Vagina (tissue), 2 donors: Measurements from ENCODE around the gene BAIAP2L1. TPM values are rescaled to one million over a fixed set of nuclear protein-coding genes. Genes with fewer than 3 reads are reported as not detected.
"Not testable (repeated sequence)": the region's sequence is repeated elsewhere in the genome, so short reads cannot be mapped to it uniquely, and the experiment has no call there.

Source experiments
- DNase-seq, 2 donors: peaks; one replicate each; pipeline ENCODE4 v3.0.0-alpha.2; 2017; ENCODE audit errors: extremely low spot score in 2 of 2
- H3K27ac ChIP-seq: fragments of 200-600 bp; sonication (generic); one replicate; pipeline ENCODE4 v1.5.1; 2019
- H3K27me3 ChIP-seq: fragments of 200-600 bp; sonication (generic); one replicate; pipeline ENCODE4 v1.5.1; 2019
- H3K36me3 ChIP-seq, 2 donors: fragments of 200-600 bp; sonication (generic); one replicate each; pipeline ENCODE4 v1.5.1; 2017 to 2019
- H3K4me1 ChIP-seq: fragments of 200-600 bp; sonication (generic); one replicate; pipeline ENCODE4 v1.5.1; 2019
- H3K4me3 ChIP-seq, 2 donors: fragments of 200-600 bp; sonication (generic); 1 replicate in 1 of 2; 2 replicates in 1 of 2; pipeline ENCODE4 v1.5.1; 2016 to 2019
- H3K9me3 ChIP-seq: fragments of 200-600 bp; sonication (generic); one replicate; pipeline ENCODE4 v1.5.1; 2019
- POLR2A ChIP-seq, 2 donors: fragments of 450-650 bp; IDR thresholded peaks; one replicate each; pipeline ENCODE4 v1.6.1; 2017; ENCODE audit warnings: antibody characterized with exemption in 2 of 2, mild to moderate bottlenecking in 2 of 2, moderate library complexity in 2 of 2
- POLR2AphosphoS5 ChIP-seq, 2 donors: sonication (generic); formaldehyde crosslinking; IDR thresholded peaks; one replicate each; pipeline ENCODE4 v1.9.0; 2017; ENCODE audit warnings: antibody characterized with exemption in 2 of 2, mild to moderate bottlenecking in 2 of 2, low read depth in 1 of 2; ENCODE audit not compliant: insufficient read depth in 1 of 2
- intact Hi-C: fragments of 100-400 bp; cut with DNase I; formaldehyde crosslinking; loops from one replicate; pipeline ENCODE4 v1.15.1; 2023
- total RNA-seq: library from RNA; depleted of rRNA; stranded (reverse); fragments of >200 nt; gene quantifications from one replicate; pipeline ENCODE4 v1.2.3, GENCODE V29; 2016
- TF ChIP-seq, protein P1 (sequence below), 3 experiments: fragments of 450-650 bp in 2 of 3; fragments of 200-600 bp in 1 of 3; sonication (generic) in 1 of 3; IDR thresholded peaks; one replicate each; pipeline ENCODE4 v1.5.1; 2017 to 2019; ENCODE audit warnings: antibody characterized with exemption in 3 of 3, mild to moderate bottlenecking in 2 of 3, moderate library complexity in 2 of 3

The BAIAP2L1 gene
- total RNA-seq, 1 donor from 2014 or later: 17.2 TPM

DNA sequence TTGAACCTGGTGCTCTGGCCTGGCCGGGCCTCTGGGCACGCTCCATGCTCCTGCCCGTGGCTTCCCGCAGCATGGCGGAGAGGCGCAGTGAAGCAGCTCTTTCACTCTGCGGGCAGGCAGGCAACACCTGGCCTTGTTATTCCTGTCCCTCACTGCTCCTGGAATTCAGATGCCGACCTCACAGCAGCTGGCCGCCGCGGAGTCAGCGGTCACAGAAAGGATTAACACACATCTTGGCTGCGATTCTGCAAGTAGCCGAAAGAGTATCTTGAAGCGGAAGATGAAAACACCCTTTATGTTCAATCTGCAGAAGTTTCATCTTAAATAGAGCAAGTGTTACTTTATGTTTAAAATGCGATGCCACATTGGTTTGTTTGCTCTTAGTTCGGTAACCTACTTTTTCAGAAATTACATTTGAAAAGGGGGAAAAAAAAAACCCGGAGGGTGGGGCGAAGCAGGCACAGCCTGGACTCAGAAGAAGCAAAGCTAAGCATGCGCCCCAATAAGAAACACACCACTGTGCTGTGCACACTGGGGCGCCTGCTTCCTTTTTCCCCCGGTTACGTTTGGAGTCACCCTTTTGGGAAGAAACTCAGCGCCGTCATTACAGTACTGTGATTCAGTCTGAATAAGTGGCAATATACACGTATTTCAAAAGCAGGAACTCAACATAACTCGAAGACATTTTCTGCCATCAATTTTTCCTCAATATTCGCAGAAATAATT, 77.1 kb downstream of the BAIAP2L1 start:
- Histone ChIP-seq H3K27me3 (no peaks in the 10 kb centered on the region), H3K9me3 (no peaks in the 10 kb centered on the region), H3K27ac (no peak overlapping the region), H3K4me3 (no peak overlapping the region), H3K36me3 (no peaks in the 10 kb centered on the region), H3K4me1 (no peaks in the 10 kb centered on the region)
- TF ChIP-seq, protein P1, sequence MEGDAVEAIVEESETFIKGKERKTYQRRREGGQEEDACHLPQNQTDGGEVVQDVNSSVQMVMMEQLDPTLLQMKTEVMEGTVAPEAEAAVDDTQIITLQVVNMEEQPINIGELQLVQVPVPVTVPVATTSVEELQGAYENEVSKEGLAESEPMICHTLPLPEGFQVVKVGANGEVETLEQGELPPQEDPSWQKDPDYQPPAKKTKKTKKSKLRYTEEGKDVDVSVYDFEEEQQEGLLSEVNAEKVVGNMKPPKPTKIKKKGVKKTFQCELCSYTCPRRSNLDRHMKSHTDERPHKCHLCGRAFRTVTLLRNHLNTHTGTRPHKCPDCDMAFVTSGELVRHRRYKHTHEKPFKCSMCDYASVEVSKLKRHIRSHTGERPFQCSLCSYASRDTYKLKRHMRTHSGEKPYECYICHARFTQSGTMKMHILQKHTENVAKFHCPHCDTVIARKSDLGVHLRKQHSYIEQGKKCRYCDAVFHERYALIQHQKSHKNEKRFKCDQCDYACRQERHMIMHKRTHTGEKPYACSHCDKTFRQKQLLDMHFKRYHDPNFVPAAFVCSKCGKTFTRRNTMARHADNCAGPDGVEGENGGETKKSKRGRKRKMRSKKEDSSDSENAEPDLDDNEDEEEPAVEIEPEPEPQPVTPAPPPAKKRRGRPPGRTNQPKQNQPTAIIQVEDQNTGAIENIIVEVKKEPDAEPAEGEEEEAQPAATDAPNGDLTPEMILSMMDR (IDR thresholded peaks at IDR 0.05): no peak
- no peak for TF ChIP-seq POLR2A (IDR thresholded peaks at IDR 0.05)
- TF ChIP-seq POLR2AphosphoS5 (IDR thresholded peaks at IDR 0.05; ENCODE audit: insufficient read depth in 1 of 2, low read depth in 1 of 2): no peak
- intact Hi-C loops: no loop called here
- no peak for DNase-seq

DNA sequence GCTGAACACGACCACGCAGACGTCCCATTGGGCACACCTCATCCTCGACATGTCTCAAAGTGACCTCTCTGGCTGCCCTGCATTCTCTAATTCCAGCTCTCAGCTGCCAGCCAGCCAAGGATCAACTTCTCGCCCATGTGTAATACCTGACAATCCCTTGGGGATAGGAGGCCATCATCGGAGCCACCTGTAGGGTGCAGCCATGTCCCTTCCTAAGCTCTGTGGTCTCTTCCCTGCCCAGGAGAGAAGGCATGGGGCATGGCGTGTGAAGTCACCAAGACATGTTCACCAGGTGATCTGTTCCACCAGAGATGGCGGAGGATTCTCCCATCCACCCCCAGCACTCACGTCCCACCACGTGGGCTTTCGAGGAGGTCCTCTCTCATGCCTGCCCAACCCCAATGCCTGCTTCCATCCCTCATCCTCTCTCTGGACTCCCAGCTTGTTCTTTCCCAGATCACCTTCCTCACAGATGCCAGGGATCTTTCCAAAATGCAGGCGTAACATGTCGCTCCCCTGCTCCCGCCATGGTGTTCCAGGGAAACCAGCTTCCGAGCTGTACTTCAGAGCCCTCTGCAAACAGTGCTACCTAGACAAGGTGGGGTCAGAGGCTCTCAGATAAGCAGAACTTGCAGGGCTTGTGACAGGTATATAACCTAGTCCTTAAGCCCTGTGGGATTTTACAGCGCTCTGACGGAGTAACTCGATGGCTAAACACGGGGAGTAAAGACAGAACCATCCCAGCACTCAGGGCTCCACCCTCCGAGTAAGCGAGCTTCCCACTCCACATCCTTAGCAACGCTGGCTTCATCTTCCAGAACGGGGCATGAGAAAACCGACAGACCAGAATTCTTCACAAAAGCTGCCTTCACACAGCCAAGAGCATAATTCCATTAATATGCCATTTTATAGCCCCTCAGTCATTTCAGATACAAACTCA, 78.3 kb downstream of the BAIAP2L1 start:
- no peak for DNase-seq
- H3K4me1 ChIP-seq: no peaks in the 10 kb centered on the region
- intact Hi-C loops: no loop called here
- no peak overlapping the region for H3K4me3 ChIP-seq
- no peaks in the 10 kb centered on the region for H3K27me3 ChIP-seq
- H3K36me3 ChIP-seq: no peaks in the 10 kb centered on the region
- no peak overlapping the region for H3K27ac ChIP-seq
- H3K9me3 ChIP-seq: no peaks in the 10 kb centered on the region
- TF ChIP-seq POLR2A (IDR thresholded peaks at IDR 0.05): no peak
- TF ChIP-seq POLR2AphosphoS5 (IDR thresholded peaks at IDR 0.05; ENCODE audit: insufficient read depth in 1 of 2, low read depth in 1 of 2): no peak

DNA sequence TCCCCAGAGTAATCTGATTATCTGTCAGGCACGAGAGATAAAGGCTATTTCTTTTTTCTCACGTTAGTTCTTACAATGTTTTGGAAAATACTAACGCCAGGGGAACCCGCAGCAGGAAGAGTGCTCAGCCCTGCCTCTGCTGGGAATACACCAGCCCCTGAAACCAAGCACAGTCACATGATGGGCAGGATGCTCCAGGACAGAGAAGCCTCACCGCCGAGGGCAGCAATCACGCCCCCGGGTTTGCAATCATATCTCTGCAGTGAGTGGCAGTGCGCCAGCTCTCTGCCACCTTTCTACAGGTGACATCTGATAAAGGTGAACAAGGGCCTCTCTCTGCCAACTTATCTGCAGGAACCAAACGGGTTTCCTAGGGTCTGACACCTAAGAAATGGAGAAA, 79.6 kb downstream of the BAIAP2L1 start:
- H3K36me3 ChIP-seq: no peaks in the 10 kb centered on the region
- no peak for DNase-seq
- no peaks in the 10 kb centered on the region for H3K4me1 ChIP-seq
- intact Hi-C loops: no loop called here
- TF ChIP-seq POLR2AphosphoS5 (IDR thresholded peaks at IDR 0.05; ENCODE audit: insufficient read depth in 1 of 2, low read depth in 1 of 2) (no peak), POLR2A (IDR thresholded peaks at IDR 0.05) (no peak)
- TF ChIP-seq, protein P1 (IDR thresholded peaks at IDR 0.05): no peak
- H3K27me3 ChIP-seq: no peaks in the 10 kb centered on the region
- H3K27ac ChIP-seq: no peak overlapping the region
- H3K4me3 ChIP-seq: no peak overlapping the region
- H3K9me3 ChIP-seq: no peaks in the 10 kb centered on the region

DNA sequence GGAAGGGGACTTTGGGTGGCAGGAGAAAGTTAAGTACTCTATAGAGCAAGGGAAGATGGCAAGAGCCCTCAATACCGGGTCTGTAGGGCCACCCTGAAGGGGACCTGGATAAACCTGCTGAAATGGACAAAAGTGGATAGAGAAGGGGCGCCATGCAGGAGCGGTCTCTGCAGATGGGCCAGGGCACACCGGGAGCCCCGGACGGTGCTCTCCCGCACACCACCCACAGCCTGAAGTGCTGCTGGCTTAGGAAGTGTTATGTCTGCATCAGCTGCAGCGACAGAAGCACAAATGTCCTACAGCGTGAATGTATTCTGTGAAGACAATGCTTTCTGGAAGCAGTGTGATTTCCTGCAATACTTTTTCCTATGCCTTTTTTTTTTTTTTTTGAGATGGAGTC, 81.7 kb downstream of the BAIAP2L1 start:
- H3K27ac ChIP-seq: no peak overlapping the region
- no peaks in the 10 kb centered on the region for H3K4me1 ChIP-seq
- H3K9me3 ChIP-seq: no peaks in the 10 kb centered on the region
- no peak overlapping the region for H3K4me3 ChIP-seq
- DNase-seq: no peak
- intact Hi-C loops: no loop called here
- no peaks in the 10 kb centered on the region for H3K27me3 ChIP-seq
- H3K36me3 ChIP-seq: no peaks in the 10 kb centered on the region
- TF ChIP-seq POLR2A (IDR thresholded peaks at IDR 0.05) (no peak), POLR2AphosphoS5 (IDR thresholded peaks at IDR 0.05; ENCODE audit: insufficient read depth in 1 of 2, low read depth in 1 of 2) (no peak)
- TF ChIP-seq, protein P1 (IDR thresholded peaks at IDR 0.05): no peak

DNA sequence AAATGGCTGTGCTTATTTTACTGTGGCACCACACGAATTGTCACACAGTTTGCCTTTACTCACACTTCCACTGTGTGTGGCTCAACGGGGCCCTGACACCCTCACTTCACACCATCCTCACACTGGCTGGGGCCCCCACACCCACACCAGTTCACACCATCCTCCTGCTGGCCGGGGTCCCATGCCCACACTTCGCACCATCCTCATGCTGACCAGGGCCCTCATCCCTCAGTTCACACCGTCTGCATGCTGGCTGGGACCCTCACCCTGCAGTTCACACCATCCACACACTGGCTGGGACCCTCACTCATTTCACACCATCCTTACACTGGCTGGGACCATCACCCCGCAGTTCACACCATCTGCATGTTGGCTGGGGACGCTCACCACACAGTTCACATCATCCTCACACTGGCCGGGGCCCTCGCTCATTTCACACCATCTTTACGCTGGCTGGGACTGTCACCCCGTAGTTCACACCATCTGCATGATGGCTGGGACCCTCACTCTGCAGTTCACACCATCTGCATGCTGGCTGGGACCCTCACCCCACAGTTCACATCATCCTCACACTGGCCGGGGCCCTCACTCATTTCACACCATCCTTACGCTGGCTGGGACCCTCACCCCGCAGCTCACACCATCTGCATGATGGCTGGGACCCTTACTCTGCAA, 83.4 kb downstream of the BAIAP2L1 start:
- TF ChIP-seq POLR2AphosphoS5 (IDR thresholded peaks at IDR 0.05; ENCODE audit: insufficient read depth in 1 of 2, low read depth in 1 of 2) (no peak), POLR2A (IDR thresholded peaks at IDR 0.05) (no peak)
- TF ChIP-seq, protein P1 (IDR thresholded peaks at IDR 0.05): no peak
- Histone ChIP-seq H3K36me3 (no peaks in the 10 kb centered on the region), H3K4me3 (no peak overlapping the region), H3K27ac (no peak overlapping the region), H3K27me3 (no peaks in the 10 kb centered on the region), H3K9me3 (no peaks in the 10 kb centered on the region), H3K4me1 (no peaks in the 10 kb centered on the region)
- intact Hi-C loops: no loop called here
- DNase-seq: no peak

- H3K27ac ChIP-seq, H3K27me3 ChIP-seq, H3K36me3 ChIP-seq, H3K9me3 ChIP-seq, intact Hi-C loops, H3K4me1 ChIP-seq, DNase-seq, H3K4me3 ChIP-seq: not testable (repeated sequence)
Measured at GRCh38 chr7:98315994-98316527, 84.8 kb downstream of the BAIAP2L1 start.
